Keratinocyte (primary cell): ENCODE data around the gene CACNA1I. TPM values are rescaled to one million over a fixed set of nuclear protein-coding genes. Genes with fewer than 3 reads are reported as not detected.

Experiments
- DNase-seq: peaks from one replicate; pipeline ENCODE4 v3.0.0-alpha.2; 2011; ENCODE audit warnings: low read depth, missing footprints, low spot score
- FAIRE-seq: peaks from 2 replicates; lab custom pipeline; 2011; peaks lifted over from hg19 to GRCh38; lab: Jason Lieb, UNC
- H2AFZ ChIP-seq: 2 replicates; pipeline ENCODE4 v1.6.0; 2012; ENCODE audit warnings: low read length, control low read depth, inconsistent platforms; ENCODE audit not compliant: control insufficient read depth
- H3K27ac ChIP-seq: 2 replicates; pipeline ENCODE4 v1.5.1; 2011; ENCODE audit warnings: low read length; ENCODE audit not compliant: control insufficient read depth, insufficient read depth
- H3K27me3 ChIP-seq: 3 replicates; pipeline ENCODE4 v1.6.0; 2011; ENCODE audit warnings: low read length; ENCODE audit not compliant: control insufficient read depth, insufficient read depth; ENCODE audit errors: extremely low read depth
- H3K36me3 ChIP-seq, 2 experiments: 2 replicates in 1 of 2; 3 replicates in 1 of 2; pipeline ENCODE4 v1.5.1; 2011; ENCODE audit warnings: low read length in 2 of 2, mild to moderate bottlenecking in 1 of 2; ENCODE audit not compliant: control insufficient read depth in 2 of 2, insufficient read depth in 2 of 2; ENCODE audit errors: extremely low read depth in 1 of 2
- H3K4me1 ChIP-seq: 3 replicates; pipeline ENCODE4 v1.5.1; 2011; ENCODE audit warnings: low read length; ENCODE audit not compliant: control insufficient read depth, insufficient read depth; ENCODE audit errors: extremely low read depth
- H3K4me2 ChIP-seq: 3 replicates; pipeline ENCODE4 v1.6.0; 2011; ENCODE audit warnings: low read depth, low read length; ENCODE audit not compliant: control insufficient read depth, insufficient read depth; ENCODE audit errors: extremely low read depth
- H3K4me3 ChIP-seq, 3 experiments: fragments of 200-600 bp in 1 of 3; sonication (generic) in 1 of 3; 2 replicates in 2 of 3; 3 replicates in 1 of 3; pipeline ENCODE4 v1.5.1; 2011 to 2016; ENCODE audit warnings: low read length in 3 of 3, mild to moderate bottlenecking in 3 of 3, control low read depth in 2 of 3, inconsistent platforms in 1 of 3, low read depth in 1 of 3, mixed read lengths in 1 of 3, mixed run types in 1 of 3, moderate library complexity in 1 of 3; ENCODE audit not compliant: control insufficient read depth in 2 of 3, insufficient read depth in 2 of 3; ENCODE audit errors: extremely low read depth in 1 of 3
- H3K79me2 ChIP-seq: 2 replicates; pipeline ENCODE4 v1.6.0; 2012; ENCODE audit warnings: low read length; ENCODE audit not compliant: control insufficient read depth, insufficient read depth
- H3K9ac ChIP-seq: 3 replicates; pipeline ENCODE4 v1.6.0; 2011; ENCODE audit warnings: low read length; ENCODE audit not compliant: control insufficient read depth, insufficient read depth; ENCODE audit errors: extremely low read depth
- H3K9me1 ChIP-seq: 3 replicates; pipeline ENCODE4 v1.6.0; 2011; ENCODE audit warnings: low read length; ENCODE audit not compliant: control insufficient read depth, insufficient read depth; ENCODE audit errors: extremely low read depth
- H3K9me3 ChIP-seq: 2 replicates; pipeline ENCODE4 v1.5.1; 2012; ENCODE audit warnings: low read depth, low read length; ENCODE audit not compliant: control insufficient read depth
- H4K20me1 ChIP-seq: 3 replicates; pipeline ENCODE4 v1.6.0; 2011; ENCODE audit warnings: low read length; ENCODE audit not compliant: control insufficient read depth, insufficient read depth; ENCODE audit errors: extremely low read depth
- CTCF ChIP-seq, 3 experiments: IDR thresholded peaks in 1 of 3; conservative IDR thresholded peaks in 1 of 3; optimal IDR thresholded peaks in 1 of 3; 2 replicates in 2 of 3; 3 replicates in 1 of 3; pipeline versions ENCODE3 to v1.5.1; 2011; ENCODE audit warnings: low read length in 3 of 3, mild to moderate bottlenecking in 3 of 3, moderate library complexity in 2 of 3, control low read depth in 1 of 3, inconsistent platforms in 1 of 3; ENCODE audit not compliant: insufficient read depth in 2 of 3; ENCODE audit errors: extremely low read depth in 1 of 3
- EZH2 ChIP-seq: IDR thresholded peaks from one replicate; pipeline ENCODE4 v1.6.1; 2012; ENCODE audit warnings: inconsistent platforms, mild to moderate bottlenecking, low read length, moderate library complexity
- dilution Hi-C: fragments of 300-500 bp; cut with MboI; formaldehyde crosslinking; loops from one replicate; pipeline ENCODE4 v1.7.0; 2020; ENCODE audit warnings: low sequenced_read_pairs; ENCODE audit not compliant: extremely low pct_ligation_motif_present
- polyA plus RNA-seq, 5 experiments: library from polyadenylated mRNA; depleted of rRNA in 3 of 5; stranded (reverse) in 3 of 5; stranded (forward) in 1 of 5; unstranded in 1 of 5; fragments of >200 nt; gene quantifications; 1 replicate in 1 of 5; 2 replicates in 3 of 5; 3 replicates in 1 of 5; pipeline versions ENCODE4 v1.2.1 to v1.2.3, GENCODE V29; 2011 to 2012; ENCODE audit warnings: missing spikeins in 2 of 5, low read depth in 1 of 5, low replicate concordance in 1 of 5

The CACNA1I gene
- polyA plus RNA-seq, 1 donor (not counting 4 experiments of a cell fraction or from before 2014, with no cell fraction given), result not detected

- H3K4me2 ChIP-seq, result no peak overlapping the region
- dilution Hi-C loops, result no loop called here
Measured at GRCh38 chr22:39624501-39624821, 53.9 kb downstream of the CACNA1I start.

GRCh38 chr22:39625569-39626537, 55.3 kb downstream of the CACNA1I start:
- H3K36me3 ChIP-seq, result no peaks in the 10 kb centered on the region
- H3K79me2 ChIP-seq, result no peaks in the 10 kb centered on the region
- H4K20me1 ChIP-seq, result no peaks in the 10 kb centered on the region
- TF ChIP-seq EZH2 (no peak), CTCF (optimal IDR thresholded peaks at IDR 0.05 in 1 of 3, IDR thresholded peaks at IDR 0.05 in 1 of 3, conservative IDR thresholded peaks at IDR 0.05 in 1 of 3; ENCODE audit: extremely low read depth in 1 of 3, insufficient read depth in 2 of 3, low read length in 3 of 3) (no peak)
- H3K9me3 ChIP-seq, result no peaks in the 10 kb centered on the region
- no peak overlapping the region for H3K4me3 ChIP-seq
- no peaks in the 10 kb centered on the region for H3K4me1 ChIP-seq
- H3K4me2 ChIP-seq, result no peak overlapping the region
- no peaks in the 10 kb centered on the region for H3K9me1 ChIP-seq
- H3K27me3 ChIP-seq, result peaks cover 14% of the 10 kb centered on the region
- DNase-seq, result no peak
- H2AFZ ChIP-seq, result no peak overlapping the region
- H3K9ac ChIP-seq, result no peak overlapping the region
- H3K27ac ChIP-seq, result no peak overlapping the region
- dilution Hi-C loops, result no loop called here
- no peak for FAIRE-seq

More at GRCh38 chr22:39624501-39624821, 53.9 kb downstream of the CACNA1I start:
- H3K9me1 ChIP-seq, result no peaks in the 10 kb centered on the region
- no peak overlapping the region for H3K9ac ChIP-seq
- H3K4me3 ChIP-seq, result no peak overlapping the region
- no peaks in the 10 kb centered on the region for H3K9me3 ChIP-seq
- no peak overlapping the region for H2AFZ ChIP-seq
- DNase-seq, result no peak
- H3K79me2 ChIP-seq, result no peaks in the 10 kb centered on the region
- no peaks in the 10 kb centered on the region for H4K20me1 ChIP-seq
- no peaks in the 10 kb centered on the region for H3K4me1 ChIP-seq
- TF ChIP-seq EZH2, result no peak
- H3K36me3 ChIP-seq, result no peaks in the 10 kb centered on the region
- no peak for FAIRE-seq
- no peak overlapping the region for H3K27ac ChIP-seq
- H3K27me3 ChIP-seq, result peaks cover 14% of the 10 kb centered on the region
